Measurements from ENCODE around the gene XYLT1. TPM values are rescaled to one million over a fixed set of nuclear protein-coding genes. Genes with fewer than 3 reads are reported as not detected.

Gene XYLT1
- total and polyA plus RNA-seq, 2 of the 13 experiments (the other 11 are each of a cell fraction or from before 2014, with no cell fraction given) = not detected

DNA sequence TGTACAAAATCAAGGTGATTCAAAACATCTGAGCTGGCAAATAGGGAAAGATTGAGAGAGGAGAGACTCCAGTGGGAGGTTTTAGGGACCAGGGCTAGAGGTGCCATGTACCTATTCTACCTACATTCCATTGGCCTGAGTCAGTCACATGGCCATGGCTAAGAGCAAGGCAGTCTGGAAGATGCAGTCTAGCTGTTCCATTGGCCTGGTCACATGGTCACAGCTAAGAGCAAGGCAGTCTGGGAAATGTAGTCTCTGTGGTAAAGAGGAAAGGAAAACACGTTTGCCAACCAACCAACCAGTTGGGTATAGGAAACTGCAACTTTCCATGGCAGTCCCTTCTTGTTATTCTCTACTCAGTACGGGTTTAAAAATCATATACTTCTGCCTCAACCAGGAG, 369.1 kb downstream of the XYLT1 start:
- no peaks in the 10 kb centered on the region for H3K36me3 ChIP-seq (replicated peaks in 1 of 2; ENCODE audit: control insufficient read depth in 1 of 2, insufficient read depth in 2 of 2, low read length in 2 of 2)
- POLR2A ChIA-PET = no interaction called here
- FAIRE-seq (no peak), ATAC-seq (no peak), DNase-seq (ENCODE audit: low spot score) (no peak)
- H4K20me1 ChIP-seq (ENCODE audit: insufficient read depth, low read length) = no peaks in the 10 kb centered on the region
- H3K9me3 ChIP-seq (ENCODE audit: low read length) = 0 out of 2 replicates have a peak, but pooled peaks cover 4% of the 10 kb centered on the region
- TF ChIP-seq, protein P1, sequence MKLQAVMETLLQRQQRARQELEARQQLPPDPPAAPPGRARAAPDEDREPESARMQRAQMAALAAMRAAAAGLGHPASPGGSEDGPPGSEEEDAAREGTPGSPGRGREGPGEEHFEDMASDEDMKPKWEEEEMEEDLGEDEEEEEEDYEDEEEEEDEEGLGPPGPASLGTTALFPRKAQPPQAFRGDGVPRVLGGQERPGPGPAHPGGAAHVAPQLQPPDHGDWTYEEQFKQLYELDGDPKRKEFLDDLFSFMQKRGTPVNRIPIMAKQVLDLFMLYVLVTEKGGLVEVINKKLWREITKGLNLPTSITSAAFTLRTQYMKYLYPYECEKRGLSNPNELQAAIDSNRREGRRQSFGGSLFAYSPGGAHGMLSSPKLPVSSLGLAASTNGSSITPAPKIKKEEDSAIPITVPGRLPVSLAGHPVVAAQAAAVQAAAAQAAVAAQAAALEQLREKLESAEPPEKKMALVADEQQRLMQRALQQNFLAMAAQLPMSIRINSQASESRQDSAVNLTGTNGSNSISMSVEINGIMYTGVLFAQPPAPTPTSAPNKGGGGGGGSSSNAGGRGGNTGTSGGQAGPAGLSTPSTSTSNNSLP (IDR thresholded peaks at IDR 0.05; ENCODE audit: low read depth, low read length) = no peak
- no peak for TF ChIP-seq HNF4G (IDR thresholded peaks at IDR 0.05; ENCODE audit: borderline replicate concordance, low read depth, low read length)
- no peak for TF ChIP-seq HNF4G (CRISPR knock-in tag; IDR thresholded peaks at IDR 0.05; ENCODE audit: borderline replicate concordance, low read depth)
- TF ChIP-seq POGZ (CRISPR knock-in tag; IDR thresholded peaks at IDR 0.05) = no peak
- TF ChIP-seq NCOR1 (IDR thresholded peaks at IDR 0.05; ENCODE audit: borderline replicate concordance, low read length) = no peak
- peak; percentile 83 for TF ChIP-seq ZNF143 (CRISPR knock-in tag; IDR thresholded peaks at IDR 0.05)
- TF ChIP-seq THAP11 (CRISPR knock-in tag; IDR thresholded peaks at IDR 0.05) = peak; percentile 88
- no peak for TF ChIP-seq ZNF567 (CRISPR knock-in tag; IDR thresholded peaks at IDR 0.05; ENCODE audit: borderline replicate concordance)
- BruUV-seq (replicated peaks) = no TSS peak
- 0% methylated on average over 2 of the region's 2 CpGs for WGBS (ENCODE audit: low lambda C conversion rate)
- H3K79me2 ChIP-seq (ENCODE audit: insufficient read depth, low read length) = no peaks in the 10 kb centered on the region
- H3K9ac ChIP-seq (ENCODE audit: insufficient read depth, low read depth, low read length) = no peak overlapping the region
- no peak overlapping the region for H3K4me3 ChIP-seq (replicated peaks in 1 of 3; ENCODE audit: insufficient read depth in 1 of 3, low read depth in 2 of 3, low read length in 3 of 3)
- no peaks in the 10 kb centered on the region for H3K4me1 ChIP-seq (ENCODE audit: insufficient read depth, low read length)
- in situ Hi-C loops (cut with HindIII; ENCODE audit: extremely low pct_ligation_motif_present, low pct_unique_long_range_greater_than_20kb) = no loop called here
- intact Hi-C loops (cut with micrococcal nuclease; ENCODE audit: unreplicated experiment) = no loop called here
- CTCF ChIA-PET (ENCODE audit: low intra/inter-chr PET ratio, low total read pairs) = no interaction called here
- peaks cover 0 to 22% of the 10 kb centered on the region in 2 experiments; a peak in 3 of 5 replicates for H3K27me3 ChIP-seq (ENCODE audit: control insufficient read depth in 1 of 2, insufficient read depth in 2 of 2, low read length in 2 of 2)
- no peak overlapping the region for H3K4me2 ChIP-seq (ENCODE audit: low read depth, low read length)
- no peak overlapping the region for H3K27ac ChIP-seq (ENCODE audit: extremely low read length, insufficient read depth, low read length)
- H2AFZ ChIP-seq (ENCODE audit: low read length) = no peak overlapping the region

DNA sequence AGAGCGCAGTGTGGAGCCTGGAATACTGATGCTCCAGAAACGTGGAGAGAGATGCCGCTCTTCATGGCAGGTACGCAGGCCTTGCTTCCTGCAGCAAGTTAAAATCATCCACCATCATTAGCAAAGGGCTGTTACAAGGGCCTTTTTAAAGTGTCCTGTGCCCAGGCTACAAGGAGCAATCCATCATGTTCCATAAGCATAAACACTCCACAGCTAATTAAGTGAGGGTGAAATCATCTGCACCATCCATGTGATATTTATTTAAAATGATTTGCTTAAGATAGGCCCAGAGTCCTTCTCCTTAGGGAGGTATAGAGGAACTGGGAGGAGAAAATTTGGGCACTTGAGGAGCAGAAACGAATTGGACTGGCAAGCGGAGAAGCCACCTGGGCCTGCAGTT, 372.1 kb downstream of the XYLT1 start:
- Histone ChIP-seq H3K4me1 (ENCODE audit: insufficient read depth, low read length) (no peaks in the 10 kb centered on the region), H2AFZ (ENCODE audit: low read length) (no peak overlapping the region), H3K9me3 (ENCODE audit: low read length) (0 out of 2 replicates have a peak, but pooled peaks cover 4% of the 10 kb centered on the region), H3K27ac (ENCODE audit: extremely low read length, insufficient read depth, low read length) (no peak overlapping the region), H3K79me2 (ENCODE audit: insufficient read depth, low read length) (no peaks in the 10 kb centered on the region), H3K4me2 (ENCODE audit: low read depth, low read length) (no peak overlapping the region), H3K9ac (ENCODE audit: insufficient read depth, low read depth, low read length) (no peak overlapping the region), H3K4me3 (replicated peaks in 1 of 3; ENCODE audit: insufficient read depth in 1 of 3, low read depth in 2 of 3, low read length in 3 of 3) (no peak overlapping the region), H4K20me1 (ENCODE audit: insufficient read depth, low read length) (no peaks in the 10 kb centered on the region), H3K36me3 (replicated peaks in 1 of 2; ENCODE audit: control insufficient read depth in 1 of 2, insufficient read depth in 2 of 2, low read length in 2 of 2) (no peaks in the 10 kb centered on the region), H3K27me3 (ENCODE audit: control insufficient read depth in 1 of 2, insufficient read depth in 2 of 2, low read length in 2 of 2) (no peaks in the 10 kb centered on the region)
- ATAC-seq (no peak), FAIRE-seq (no peak), DNase-seq (ENCODE audit: low spot score) (no peak)
- CTCF ChIA-PET (ENCODE audit: low intra/inter-chr PET ratio, low total read pairs) = no interaction called here
- in situ Hi-C loops (cut with HindIII; ENCODE audit: extremely low pct_ligation_motif_present, low pct_unique_long_range_greater_than_20kb) = no loop called here
- BruUV-seq (replicated peaks) = no TSS peak
- intact Hi-C loops (cut with micrococcal nuclease; ENCODE audit: unreplicated experiment) = no loop called here
- no peak for TF ChIP-seq ZNF33A (CRISPR knock-in tag; IDR thresholded peaks at IDR 0.05; ENCODE audit: borderline replicate concordance)
- no peak for TF ChIP-seq CAMTA2 (CRISPR knock-in tag; IDR thresholded peaks at IDR 0.05; ENCODE audit: borderline replicate concordance)
- TF ChIP-seq, protein P2, sequence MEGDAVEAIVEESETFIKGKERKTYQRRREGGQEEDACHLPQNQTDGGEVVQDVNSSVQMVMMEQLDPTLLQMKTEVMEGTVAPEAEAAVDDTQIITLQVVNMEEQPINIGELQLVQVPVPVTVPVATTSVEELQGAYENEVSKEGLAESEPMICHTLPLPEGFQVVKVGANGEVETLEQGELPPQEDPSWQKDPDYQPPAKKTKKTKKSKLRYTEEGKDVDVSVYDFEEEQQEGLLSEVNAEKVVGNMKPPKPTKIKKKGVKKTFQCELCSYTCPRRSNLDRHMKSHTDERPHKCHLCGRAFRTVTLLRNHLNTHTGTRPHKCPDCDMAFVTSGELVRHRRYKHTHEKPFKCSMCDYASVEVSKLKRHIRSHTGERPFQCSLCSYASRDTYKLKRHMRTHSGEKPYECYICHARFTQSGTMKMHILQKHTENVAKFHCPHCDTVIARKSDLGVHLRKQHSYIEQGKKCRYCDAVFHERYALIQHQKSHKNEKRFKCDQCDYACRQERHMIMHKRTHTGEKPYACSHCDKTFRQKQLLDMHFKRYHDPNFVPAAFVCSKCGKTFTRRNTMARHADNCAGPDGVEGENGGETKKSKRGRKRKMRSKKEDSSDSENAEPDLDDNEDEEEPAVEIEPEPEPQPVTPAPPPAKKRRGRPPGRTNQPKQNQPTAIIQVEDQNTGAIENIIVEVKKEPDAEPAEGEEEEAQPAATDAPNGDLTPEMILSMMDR (CRISPR knock-in tag; IDR thresholded peaks at IDR 0.05) = no peak
- TF ChIP-seq, protein P3, sequence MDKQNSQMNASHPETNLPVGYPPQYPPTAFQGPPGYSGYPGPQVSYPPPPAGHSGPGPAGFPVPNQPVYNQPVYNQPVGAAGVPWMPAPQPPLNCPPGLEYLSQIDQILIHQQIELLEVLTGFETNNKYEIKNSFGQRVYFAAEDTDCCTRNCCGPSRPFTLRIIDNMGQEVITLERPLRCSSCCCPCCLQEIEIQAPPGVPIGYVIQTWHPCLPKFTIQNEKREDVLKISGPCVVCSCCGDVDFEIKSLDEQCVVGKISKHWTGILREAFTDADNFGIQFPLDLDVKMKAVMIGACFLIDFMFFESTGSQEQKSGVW (CRISPR knock-in tag; IDR thresholded peaks at IDR 0.05; ENCODE audit: borderline replicate concordance) = no peak
- 59% methylated on average over 6 of the region's 6 CpGs for WGBS (ENCODE audit: low lambda C conversion rate)
- POLR2A ChIA-PET = no interaction called here

Data from HepG2 (cell line).